Hematopoietic multipotent progenitor cell treated with erythropoietin and hydrocortisone succinate and interleukin-3 and kit ligand, for 6 days (in vitro differentiated cells): ENCODE data around the gene FGL2.
"Not testable (repeated sequence)": the region's sequence is repeated elsewhere in the genome, so short reads cannot be mapped to it uniquely, and the experiment has no call there.

ENCODE experiments used
- DNase-seq: peaks from one replicate; pipeline ENCODE4 v3.0.0-alpha.2; 2015

Gene FGL2

GRCh38 chr7:77209479-77210139, 10.0 kb upstream of the FGL2 start:
- DNase-seq = no peak

DNA sequence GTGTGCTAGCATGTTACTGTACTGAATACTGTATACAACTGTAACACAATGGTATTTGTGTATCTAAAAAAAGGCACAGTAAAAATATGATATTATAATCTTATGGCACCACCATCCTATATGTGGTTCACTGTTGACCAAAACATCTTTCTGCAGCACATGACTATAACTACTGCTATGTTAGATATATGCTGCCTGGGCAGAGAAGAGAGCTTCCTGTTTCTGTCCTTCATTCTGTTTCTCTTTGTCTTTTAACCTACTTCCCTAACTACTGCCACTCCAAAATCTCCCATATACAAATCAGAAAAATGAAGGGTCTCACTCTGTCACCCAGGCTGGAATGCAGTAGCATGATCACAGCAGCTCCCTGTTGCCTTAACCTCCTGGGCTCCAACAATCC, 8.8 kb upstream of the FGL2 start:
- DNase-seq = no peak

DNA sequence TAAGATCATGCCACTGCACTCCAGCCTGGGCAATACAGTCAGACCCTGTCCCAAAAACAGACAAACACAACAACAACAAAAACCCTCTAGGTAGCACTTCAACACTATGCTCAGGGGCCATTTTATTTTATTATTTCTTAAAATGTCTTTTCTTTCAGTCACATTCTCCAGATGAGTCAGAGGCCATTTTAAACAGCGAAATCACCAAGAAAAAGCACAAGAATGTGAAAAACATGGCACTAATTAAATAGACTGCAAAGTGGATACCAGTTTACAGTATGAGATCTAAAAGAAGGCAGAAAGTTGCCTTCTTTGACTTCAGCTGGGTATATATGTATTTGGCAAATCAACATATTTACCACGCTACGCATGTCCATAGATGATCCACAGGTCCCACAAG, 6.1 kb upstream of the FGL2 start:
- no peak for DNase-seq

GRCh38 chr7:77202481-77202976, 2.9 kb upstream of the FGL2 start:
- DNase-seq = no peak

GRCh38 chr7:77200542-77200941, 923 bp upstream of the FGL2 start:
- no peak for DNase-seq

DNA sequence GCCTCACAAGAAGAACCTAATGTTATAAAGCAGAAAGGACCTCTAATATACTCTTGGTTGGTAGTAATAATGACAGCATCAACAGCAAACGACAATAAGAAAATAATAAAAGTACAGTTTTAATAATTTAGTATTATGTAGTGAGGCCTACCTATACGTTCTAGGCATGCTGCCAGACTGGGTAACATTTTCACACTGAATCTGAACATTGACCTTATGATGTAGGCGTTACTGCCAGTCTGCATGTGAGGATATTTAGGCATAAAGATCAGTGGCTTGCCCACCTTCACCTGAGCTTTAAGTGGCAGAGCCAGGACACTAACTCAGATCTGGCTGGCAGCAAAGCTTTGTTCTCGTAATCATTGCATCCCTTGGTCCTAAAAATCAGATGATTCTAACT, 2.5 kb downstream of the FGL2 start:
- no peak for DNase-seq

DNA sequence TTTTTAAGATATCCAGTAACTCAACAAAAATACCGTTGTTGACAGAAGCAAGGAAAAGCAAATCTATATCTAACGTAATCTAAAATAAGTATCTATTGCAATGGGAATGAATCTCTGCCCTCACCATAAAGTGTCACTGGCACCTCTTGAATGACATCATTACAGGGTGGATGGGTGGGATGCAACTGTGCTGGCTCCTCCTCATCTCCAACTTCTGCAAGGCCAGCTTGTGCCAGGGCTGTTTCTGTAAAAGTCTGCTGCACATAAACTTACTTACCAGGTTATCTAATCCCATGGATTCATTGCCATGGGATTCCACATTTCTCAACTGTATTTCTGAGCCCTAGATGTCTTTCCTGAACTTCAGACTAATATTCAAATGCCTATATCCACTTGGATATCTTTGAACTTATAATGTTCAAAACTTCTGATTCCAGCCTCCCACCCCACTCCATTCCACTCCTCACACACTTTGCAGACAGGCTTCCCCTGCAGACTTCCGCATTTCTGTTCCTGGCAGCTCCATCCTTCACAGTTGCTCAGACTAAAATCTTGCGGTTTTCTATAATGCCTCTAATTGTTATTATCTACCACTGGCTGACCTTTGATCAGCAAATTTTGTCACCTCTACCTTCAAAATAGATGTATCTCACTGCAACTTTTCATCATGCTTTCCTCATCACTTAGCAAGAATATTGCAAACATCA, 10.7 kb downstream of the FGL2 start:
- DNase-seq = peak; percentile 72

GRCh38 chr7:77185866-77186265, 13.8 kb downstream of the FGL2 start:
- DNase-seq = no peak

DNA sequence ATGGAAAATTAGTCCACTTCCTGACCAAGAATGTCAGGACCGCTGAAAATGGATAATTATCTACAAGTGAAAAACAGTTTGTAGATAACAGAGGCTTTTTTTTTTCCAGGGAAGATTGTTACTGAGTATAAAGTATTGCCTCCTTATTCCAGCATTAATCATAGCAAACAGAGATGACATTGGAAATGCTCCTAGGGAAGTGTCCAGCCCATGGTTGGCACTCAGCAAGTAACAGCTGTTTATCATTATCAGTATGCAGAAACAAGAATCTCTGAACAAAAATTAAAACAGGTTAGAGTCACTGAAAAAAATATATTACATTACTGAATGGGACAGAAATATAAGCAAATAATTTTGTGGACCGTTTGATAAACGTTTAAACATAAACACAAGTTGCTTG, 14.6 kb downstream of the FGL2 start:
- DNase-seq = no peak

DNA sequence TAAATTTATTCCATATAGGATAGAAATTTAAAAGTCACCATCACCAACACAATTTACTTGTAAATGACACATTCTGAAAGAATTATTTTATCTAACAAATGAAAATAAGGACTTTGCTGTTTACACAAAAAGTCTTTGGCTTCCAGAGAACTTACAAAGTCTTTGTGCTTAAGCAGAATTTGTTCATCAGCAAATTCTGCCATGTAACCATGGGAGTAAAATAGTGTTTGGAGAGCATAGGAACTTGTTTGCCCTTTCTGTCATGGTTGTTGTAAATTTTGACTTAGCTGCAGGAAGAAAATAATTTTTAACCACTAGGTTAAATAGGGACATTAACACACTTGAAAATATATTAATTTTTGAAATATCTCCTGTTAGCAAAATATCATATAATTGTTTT, 15.2 kb downstream of the FGL2 start:
- DNase-seq = no peak

GRCh38 chr7:77182261-77182660, 17.4 kb downstream of the FGL2 start:
- DNase-seq = no peak

DNA sequence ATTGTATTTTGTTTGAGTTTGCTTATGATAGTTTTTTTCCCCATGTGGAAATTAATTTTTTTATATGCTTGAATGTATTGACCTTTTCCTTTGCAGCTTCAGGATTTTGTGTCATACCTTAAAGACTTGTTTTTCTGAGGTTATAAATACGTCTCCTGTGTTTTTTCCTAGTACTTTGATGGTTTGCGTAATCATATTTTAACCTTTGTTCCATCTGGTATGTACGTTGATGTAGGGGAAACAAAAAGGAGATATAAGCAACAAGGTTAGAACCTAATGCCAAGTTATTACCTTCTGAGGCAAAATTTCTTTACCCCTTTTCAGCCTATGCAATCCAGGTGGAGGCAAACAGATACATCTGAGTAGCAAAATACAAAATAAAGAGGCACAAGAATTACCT, 17.9 kb downstream of the FGL2 start:
- DNase-seq = no peak

- DNase-seq = peak; percentile 59
Measured at GRCh38 chr7:77181015-77181595, 18.5 kb downstream of the FGL2 start.

DNA sequence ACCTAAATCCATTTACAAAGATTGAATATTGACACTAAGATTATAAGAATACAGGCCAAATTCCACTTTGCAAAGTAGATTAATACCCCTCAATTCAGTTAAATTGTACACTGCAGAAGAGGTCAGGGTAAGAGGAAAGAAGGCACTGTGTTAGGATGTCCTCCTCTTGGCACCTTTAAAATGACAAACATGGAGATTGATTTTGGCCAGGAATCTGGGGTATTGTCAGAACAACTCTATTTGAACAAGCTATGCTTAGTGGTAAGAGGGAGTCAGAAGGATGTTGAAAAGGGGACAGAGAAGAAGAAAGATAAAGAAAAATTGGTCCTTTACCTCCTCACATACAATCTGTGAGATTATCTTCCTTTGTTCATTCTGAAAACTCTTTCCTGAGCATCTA, 21.6 kb downstream of the FGL2 start:
- not testable (repeated sequence) for DNase-seq

- DNase-seq = not testable (repeated sequence)
Measured at GRCh38 chr7:77177321-77177904, 22.2 kb downstream of the FGL2 start.

DNA sequence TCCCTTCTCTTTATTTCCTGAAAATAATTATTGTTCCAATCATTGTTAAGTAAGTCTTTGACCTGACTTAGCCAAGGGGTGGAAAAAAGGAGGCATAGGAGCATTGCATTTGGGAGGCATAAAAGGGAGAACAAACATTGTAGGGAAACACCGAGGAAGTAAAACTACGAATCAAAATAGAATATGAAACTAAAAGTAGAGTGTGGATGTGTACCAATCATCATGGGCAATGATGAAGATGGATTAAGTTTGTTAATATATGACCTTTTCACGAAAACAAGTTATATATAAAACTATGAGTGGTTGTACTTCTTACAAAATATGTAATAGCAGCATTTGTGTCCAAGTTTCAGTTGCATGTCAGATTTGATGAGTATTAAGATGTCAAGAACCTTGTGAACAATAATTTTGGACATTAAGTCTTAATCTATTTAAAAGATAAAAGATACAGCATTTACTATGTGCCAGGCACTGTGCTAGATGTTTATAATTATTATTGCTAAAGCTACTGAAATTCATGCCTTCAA, 24.3 kb downstream of the FGL2 start:
- not testable (repeated sequence) for DNase-seq

DNA sequence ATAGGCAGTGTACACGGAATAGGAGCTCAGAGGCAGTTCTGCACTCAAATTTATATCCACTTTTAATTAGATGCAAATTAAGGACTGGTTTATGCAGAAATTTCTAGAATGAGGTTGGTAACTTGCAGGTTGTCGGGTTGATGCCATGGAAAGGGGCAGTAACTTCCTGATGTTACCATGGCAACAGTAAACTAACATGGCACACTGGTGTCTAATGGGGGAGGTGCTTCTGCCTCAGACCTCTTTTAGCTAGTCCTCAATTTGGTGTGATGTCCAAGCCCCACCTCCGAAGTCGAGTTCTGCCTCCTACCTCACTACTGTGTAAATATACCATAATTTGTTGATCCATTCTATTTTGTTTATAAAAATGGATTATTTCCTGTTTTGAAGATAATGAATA, 25.2 kb downstream of the FGL2 start:
- not testable (repeated sequence) for DNase-seq

GRCh38 chr7:77172437-77173172, 27.0 kb downstream of the FGL2 start:
- DNase-seq = not testable (repeated sequence)

- not testable (repeated sequence) for DNase-seq
Measured at GRCh38 chr7:77171073-77171472, 28.5 kb downstream of the FGL2 start.

- DNase-seq = peak; percentile 41
Measured at GRCh38 chr7:77157446-77157845, 42.2 kb downstream of the FGL2 start.

- not testable (repeated sequence) for DNase-seq
Measured at GRCh38 chr7:77157034-77157433, 42.6 kb downstream of the FGL2 start.

DNA sequence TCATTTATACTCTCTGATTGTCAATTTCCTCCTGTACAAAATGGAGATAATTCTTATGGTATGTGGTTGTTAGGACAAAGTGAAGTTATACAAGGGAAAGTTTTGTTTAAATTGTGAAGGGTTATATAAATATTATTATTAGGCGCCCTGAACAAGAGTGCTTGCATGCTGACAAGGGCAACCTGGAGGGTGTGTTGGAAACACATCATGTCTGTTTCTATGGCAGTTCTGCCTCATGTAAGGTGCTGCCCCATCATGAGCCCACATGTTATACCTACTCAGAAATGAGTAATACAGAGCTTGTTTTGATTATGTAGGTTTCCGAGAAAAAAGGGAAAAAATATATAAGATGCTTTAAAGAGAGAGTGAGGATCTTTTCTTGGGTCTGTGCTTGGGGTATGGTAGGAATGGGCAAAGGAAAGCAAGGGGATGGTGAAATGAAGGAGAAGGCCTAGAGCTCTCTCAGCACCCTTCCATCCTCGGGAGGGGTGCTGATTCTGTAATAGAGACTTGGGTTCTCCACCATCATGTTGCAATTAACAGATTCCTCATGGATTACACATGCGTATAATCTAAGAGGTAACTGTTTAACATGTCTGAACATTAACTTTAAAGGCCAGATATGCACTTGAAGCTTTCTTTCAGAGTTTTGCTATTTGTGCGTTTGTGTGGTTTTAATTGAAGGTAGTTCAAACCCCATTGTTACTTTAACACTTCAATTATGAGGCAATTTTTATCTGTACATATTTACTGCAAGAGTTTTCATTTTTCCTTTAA, 43.8 kb downstream of the FGL2 start:
- DNase-seq = not testable (repeated sequence)
